ENCODE measurements around the gene ELP2.
A peak's percentile ranks its signal among the peaks of the same experiment; 100 is the strongest.
"Not testable (repeated sequence)": the region's sequence is repeated elsewhere in the genome, so short reads cannot be mapped to it uniquely, and the experiment has no call there.

The ELP2 gene

GRCh38 chr18:36160959-36161371, 31.3 kb downstream of the ELP2 start:
- DNase-seq, result peak; percentile 66

DNA sequence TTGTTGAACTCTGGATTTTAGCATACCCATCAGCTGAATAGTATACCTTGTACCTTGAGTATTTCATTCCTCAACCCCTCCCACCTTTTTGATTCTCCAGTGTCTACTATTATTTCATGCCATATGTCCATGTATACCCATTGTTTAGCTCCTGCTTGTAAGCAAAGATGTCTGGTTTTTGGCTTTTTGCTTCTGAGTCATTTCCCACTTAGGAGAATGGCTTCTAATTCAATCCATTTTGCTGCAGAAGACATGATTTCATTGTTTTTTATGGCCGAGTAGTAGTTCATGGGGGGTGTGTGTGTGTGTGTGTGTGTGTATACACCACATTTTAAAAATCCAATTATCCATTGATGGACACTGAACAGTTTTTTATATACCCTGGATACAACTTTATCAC, 33.3 kb downstream of the ELP2 start:
- DNase-seq, result no peak

DNA sequence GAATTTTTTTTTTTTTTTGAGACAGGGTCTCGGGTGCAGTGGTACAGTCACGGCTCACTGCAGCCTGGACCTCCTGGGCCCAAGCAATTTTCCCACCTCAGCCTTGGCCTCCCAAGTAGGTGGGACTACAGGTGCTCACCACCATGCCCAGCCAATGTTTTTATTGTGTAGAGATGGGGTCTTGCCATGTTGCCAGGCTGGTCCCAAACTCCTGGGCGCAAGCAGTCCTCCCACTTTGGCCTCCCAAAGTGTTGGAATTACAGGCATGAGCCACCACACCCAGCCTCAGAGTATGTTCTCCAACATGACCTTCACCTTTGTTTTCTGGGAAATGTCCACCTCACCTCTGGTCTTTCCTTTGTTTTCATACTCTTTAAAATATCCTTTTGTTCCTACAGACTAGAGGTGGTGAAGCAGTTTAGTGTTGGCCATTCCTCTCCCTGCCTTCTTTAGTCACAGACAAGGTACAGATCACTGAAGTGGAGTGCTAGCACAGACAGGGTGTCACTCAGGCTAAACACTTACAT, 38.1 kb downstream of the ELP2 start:
- DNase-seq, result no peak

GRCh38 chr18:36168296-36168695, 38.6 kb downstream of the ELP2 start:
- DNase-seq, result not testable (repeated sequence)

DNA sequence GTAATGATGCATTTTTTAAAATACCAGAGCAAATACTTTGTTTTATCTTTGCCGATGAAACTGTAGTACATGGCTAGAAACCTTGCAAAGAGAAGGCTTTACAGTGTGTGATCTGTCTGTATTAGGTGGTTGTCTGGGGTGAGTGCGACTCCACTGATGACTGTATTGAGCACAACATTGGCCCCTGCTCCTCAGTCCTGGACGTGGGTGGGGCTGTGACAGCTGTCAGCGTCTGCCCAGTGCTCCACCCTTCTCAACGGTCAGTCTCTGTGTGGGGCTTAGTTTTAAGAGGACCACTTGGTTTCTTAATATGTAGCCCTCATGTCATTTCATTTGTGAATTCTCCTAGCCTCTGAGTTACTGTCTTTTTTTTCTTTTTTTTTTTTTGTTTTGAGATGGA, 40.2 kb downstream of the ELP2 start:
- DNase-seq, result no peak

DNA sequence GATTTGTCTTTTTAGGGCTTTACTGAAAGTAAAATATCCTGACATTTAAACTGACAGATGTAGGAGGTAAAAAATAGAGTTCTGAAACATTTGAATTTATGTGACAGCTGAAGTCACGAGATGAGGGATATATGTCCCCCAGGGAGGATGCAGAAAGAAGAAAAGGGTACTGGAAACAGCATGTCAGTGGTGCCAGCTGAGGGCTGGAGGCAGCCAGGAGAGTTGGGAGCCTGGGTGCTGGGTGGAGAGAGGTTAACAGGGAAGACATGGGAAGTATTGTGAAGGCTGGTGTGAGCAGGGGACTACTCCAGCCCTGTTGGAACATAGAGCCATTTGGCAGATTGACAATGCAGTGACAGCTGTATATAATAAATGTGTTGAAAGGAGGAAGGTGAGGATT, 45.8 kb downstream of the ELP2 start:
- no peak for DNase-seq

DNA sequence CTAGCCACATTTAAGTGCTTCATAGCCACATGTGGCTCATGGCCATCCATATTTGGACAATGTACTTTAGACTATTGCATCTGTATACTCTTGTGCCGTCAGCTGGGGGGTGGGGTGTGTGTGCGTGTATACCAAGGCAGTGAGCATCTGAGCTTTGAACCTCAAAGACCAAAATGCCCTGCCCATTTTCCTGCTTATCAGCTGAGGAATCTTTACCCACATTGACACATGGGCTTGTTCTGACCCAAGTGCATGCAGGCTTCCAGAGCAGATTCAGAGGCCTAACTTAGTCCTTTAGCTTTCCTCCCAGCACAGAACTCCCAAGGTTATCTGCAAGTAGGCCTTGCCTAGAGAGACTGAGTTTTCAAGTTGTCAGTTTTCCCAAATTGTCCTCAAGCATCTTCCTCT, 46.5 kb downstream of the ELP2 start:
- peak; percentile 31 for DNase-seq

DNA sequence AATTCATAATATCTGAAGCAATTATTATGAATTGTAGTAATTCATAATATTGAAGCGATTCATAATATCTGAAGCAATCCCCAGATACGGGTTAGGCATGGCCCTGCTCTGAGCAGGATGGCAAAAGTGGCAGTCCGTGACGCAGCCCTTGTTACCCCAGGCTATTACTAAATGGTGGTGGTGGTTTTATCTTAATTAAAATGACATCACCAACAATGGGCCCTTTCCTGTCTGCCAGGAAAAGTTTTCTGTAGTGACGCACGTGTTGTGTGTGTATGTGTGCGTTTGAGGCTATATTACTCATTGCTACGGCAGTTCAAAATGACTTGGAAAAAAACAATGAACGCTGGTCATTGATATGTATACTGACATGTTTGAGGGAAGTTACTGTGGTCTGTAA, 47.0 kb downstream of the ELP2 start:
- peak; percentile 27 for DNase-seq

- no peak for DNase-seq
These were observed 48.2 kb downstream of the ELP2 start for GRCh38 chr18:36177913-36178312.

DNA sequence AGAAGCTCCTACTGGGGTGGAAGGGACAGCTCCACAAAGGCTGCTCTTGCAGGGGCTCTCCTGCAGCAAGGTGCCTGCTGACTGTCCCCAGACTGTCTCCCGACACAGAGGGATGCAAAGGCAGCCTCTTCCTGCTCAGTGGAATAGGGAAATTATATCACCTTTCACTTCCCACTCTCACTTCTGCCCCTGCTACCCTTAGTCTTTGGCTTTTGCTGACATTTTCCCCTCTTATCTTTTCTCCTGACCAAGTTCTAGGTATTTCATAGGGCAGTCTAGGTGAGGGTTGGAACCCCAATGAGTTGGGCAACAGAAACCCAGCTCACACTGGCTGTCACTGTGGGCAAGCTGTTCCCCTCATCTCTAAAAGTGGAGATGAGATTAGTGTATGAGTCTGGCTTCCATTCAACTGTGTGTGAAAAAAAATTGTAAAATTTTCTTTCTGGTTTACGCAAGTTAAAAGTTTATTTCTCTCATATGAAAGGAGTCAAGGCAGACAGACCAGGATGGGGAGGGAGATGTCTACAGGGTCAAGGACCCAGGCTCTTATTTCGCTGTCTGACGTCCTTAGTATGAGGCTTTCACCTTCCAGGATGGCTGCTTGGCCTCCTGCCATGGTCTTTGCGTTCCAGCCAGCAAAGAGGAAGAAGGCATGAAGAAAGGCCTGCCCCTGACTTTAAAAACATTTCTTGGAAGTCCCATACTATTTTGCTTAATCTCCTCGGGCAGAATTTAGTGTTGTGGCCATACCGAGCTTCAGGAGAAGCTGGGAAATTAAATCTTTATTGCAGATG, 50.1 kb downstream of the ELP2 start:
- DNase-seq, result no peak

DNA sequence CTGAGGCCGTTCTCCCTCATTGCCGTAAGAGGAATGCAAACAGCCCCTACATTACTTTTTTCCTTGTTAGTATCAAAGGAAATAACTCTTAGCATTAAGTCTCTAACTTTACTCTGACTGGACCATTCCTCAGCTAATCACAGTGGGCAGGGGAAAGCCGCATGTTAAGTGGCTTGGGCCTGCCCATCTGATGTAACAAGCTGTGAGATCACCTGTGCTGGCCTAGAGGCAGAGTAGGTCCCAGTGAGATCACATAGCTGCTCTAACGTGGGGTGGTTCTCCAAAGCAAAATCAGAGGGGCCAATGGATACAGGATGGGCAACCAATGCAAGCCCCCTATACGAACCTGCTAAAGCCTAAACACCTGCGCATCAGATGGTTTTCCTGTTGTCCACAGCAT, 51.7 kb downstream of the ELP2 start:
- no peak for DNase-seq

- DNase-seq, result no peak
These were observed 52.3 kb downstream of the ELP2 start for GRCh38 chr18:36181898-36182506.

DNA sequence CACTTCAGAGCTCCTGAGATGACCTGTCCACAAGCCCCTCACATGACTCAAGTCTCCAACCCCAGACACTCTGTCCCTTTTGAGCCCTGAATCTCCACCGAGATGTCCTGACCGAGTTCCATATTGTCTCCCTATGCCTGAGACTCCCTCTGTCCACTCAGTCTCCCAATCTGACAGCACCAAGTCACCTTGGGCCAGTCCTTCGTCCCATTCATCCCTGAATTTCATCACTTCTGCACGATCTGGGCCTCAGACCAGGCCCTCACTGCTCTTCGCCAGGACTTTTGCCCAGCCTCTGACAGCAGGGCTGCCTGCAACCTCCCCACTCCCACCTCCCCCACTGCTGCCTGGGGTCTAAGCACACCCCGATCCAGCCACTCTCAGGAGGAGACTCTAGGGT, 53.3 kb downstream of the ELP2 start:
- DNase-seq, result no peak

DNA sequence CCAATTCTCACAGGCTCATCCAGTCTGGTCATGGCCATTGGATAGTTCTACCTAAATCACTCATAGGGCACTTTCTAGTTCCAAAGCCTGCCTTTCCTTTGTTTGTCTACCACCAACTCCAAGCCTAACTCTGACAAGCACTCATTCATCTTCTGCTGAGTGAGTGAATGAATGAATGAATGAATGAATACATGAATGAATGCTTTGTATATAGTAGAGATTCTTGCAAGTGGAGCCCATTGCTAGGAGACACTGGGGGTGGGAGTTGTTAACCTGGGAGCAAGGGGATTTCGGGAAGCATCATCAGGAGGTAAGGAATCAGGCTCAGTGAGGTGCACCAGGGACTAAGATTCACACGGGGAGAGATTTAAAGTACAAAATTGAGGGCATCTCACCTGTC, 54.3 kb downstream of the ELP2 start:
- DNase-seq, result no peak

- no peak for DNase-seq
These were observed 55.5 kb downstream of the ELP2 start for GRCh38 chr18:36185157-36185556.

GRCh38 chr18:36185901-36186460, 56.3 kb downstream of the ELP2 start:
- DNase-seq, result no peak

DNA sequence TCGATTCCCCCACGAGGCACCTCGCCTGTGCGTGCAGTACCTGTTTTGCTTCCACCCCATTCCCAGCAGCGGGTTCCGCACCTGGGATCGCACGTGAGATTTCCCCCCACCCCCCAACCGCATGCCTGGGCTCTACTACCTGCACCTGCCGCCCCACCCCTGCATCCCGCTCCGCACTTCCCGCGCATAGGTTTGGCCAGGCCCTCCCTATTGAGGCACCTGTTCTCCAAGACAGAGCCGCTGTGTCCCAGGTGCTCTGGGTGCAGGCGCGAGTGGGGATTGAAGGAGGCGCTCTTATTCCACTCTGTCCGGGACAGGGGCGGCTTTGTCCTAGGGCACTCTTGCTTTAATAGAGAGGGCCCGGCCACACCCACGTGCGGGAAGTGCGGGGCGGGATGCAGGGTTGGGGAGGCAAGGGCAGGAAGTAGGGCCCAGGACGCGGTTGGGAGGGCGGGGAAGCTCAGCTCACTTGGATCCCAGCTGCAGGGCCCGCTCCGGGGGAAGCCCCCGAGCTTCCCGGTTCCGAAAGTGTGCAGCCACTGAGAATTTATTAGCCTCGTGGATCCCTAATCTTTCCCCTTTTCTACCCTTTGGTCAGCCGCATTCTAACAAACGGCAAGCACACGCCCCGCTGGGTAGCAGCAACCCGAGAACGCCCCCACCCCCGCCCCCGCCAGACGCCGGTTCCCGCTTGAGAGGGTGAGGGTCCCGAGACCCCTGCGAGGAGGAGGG, 56.9 kb downstream of the ELP2 start:
- peak; percentile 12 for DNase-seq

GRCh38 chr18:36187193-36187825, 57.6 kb downstream of the ELP2 start, which contains the start of gene MOCOS:
Gene MOCOS (plus strand): TSS chr18:36187497. CDS start chr18:36187540, 43 bp downstream.
- peak; percentile 40 for DNase-seq

- no peak for DNase-seq
These were observed 58.4 kb downstream of the ELP2 start for GRCh38 chr18:36187826-36188721.

DNA sequence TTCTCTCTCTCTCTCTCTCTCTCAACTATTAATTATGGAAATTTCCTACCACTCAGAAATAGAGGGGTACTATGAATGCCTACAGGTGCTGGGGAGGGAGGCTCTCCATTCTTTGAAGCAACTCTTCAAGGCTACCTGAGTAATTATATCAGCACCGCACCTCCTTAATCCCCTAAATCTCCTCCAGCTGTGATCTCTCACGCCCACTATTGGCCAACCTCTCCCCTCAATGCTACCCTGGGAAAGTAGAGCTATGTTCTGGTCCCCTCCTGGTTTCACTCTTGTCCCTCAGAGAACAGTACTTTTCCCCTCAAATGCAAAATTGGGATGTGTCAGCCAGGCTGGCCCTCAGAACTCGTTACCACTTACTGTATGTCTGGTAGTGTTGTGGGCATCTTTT, 59.2 kb downstream of the ELP2 start:
- DNase-seq, result no peak

GRCh38 chr18:36189486-36189885, 59.8 kb downstream of the ELP2 start:
- no peak for DNase-seq

DNA sequence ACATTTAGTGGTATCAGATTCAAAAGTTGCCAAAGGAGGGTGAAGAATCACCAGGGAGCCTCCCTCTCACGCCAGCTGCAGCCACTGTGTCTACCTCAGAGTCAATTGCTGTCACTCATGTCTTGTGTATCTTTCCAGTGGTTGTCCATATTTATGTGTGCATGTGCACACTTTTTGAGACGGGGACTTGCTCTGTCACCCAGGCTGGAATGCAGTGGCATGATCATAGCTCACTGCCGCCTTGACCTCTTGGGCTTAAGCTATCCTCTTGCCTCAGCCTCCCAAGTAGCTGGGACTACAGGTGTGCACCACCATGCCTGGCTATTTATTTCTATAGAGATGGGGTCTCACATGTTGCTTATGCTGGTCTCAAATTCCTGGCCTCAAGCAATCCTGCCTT, 61.6 kb downstream of the ELP2 start:
- DNase-seq, result no peak

Data from activated CD4-positive, alpha-beta T cell treated with anti-CD3 and anti-CD28 coated beads, Interleukin-10, Interleukin-2, amounts not matched to agents 100 ng/mL and 50 ng/mL, durations not matched to agents 16 hours and 8 hours (primary cell).